IMR-90 (cell line): ENCODE measurements around the gene C1R. TPM values are rescaled to one million over a fixed set of nuclear protein-coding genes. Genes with fewer than 3 reads are reported as not detected.

ENCODE experiments used
- ATAC-seq: fragments of 200-7000 bp; cut with Tn5 transposase; 2 replicates; pipeline ENCODE4 v1.9.1; 2020; ENCODE audit warnings: low read depth, mild to moderate bottlenecking, moderate library complexity
- BruUV-seq: library from RNA; stranded (reverse); fragments of 400-500 nt; replicated peaks from 2 replicates; lab custom pipeline; 2021; lab: Mats Ljungman, UMichigan
- CTCF ChIA-PET: fragments of 300-600 bp; formaldehyde crosslinking; extraction: SDS; loops from one replicate; lab custom pipeline; 2021; ENCODE audit warnings: antibody characterized with exemption; lab: Yijun Ruan, JAX
- POLR2A ChIA-PET: fragments of 300-600 bp; sonication (Branson Sonifier 250); formaldehyde crosslinking; loops from one replicate; lab custom pipeline; 2022; ENCODE audit warnings: antibody characterized with exemption; ENCODE audit not compliant: unreplicated experiment; lab: Charles Lee
- DNase-seq: peaks from one replicate; pipeline ENCODE4 v3.0.0; 2013
- H2AFZ ChIP-seq: replicated peaks from 2 replicates; pipeline ENCODE3; 2013; ENCODE audit warnings: low read length, mild to moderate bottlenecking; ENCODE audit not compliant: poor library complexity
- H2AK5ac ChIP-seq: 2 replicates; pipeline ENCODE4 v1.6.1; 2013; ENCODE audit warnings: low read depth, low read length, inconsistent platforms
- H2AK9ac ChIP-seq: replicated peaks from 2 replicates; pipeline ENCODE3; 2013; ENCODE audit warnings: mild to moderate bottlenecking, low read depth, low read length, moderate library complexity; ENCODE audit not compliant: poor library complexity
- H2BK120ac ChIP-seq: 2 replicates; pipeline ENCODE4 v1.6.1; 2013; ENCODE audit warnings: low read depth, low read length, inconsistent platforms
- H2BK15ac ChIP-seq: 3 replicates; pipeline ENCODE4 v1.6.1; 2013; ENCODE audit warnings: low read depth, low read length, inconsistent platforms
- H2BK20ac ChIP-seq: 2 replicates; pipeline ENCODE4 v1.6.1; 2013; ENCODE audit warnings: low read depth, mild to moderate bottlenecking, inconsistent platforms, low read length, moderate library complexity
- H2BK5ac ChIP-seq: 2 replicates; pipeline ENCODE4 v1.6.1; 2013; ENCODE audit warnings: mild to moderate bottlenecking, low read depth, low read length, inconsistent platforms; ENCODE audit not compliant: poor library complexity, severe bottlenecking
- H3K14ac ChIP-seq: replicated peaks from 2 replicates; pipeline ENCODE4 v1.6.1; 2013; ENCODE audit warnings: low read depth, low read length, inconsistent platforms
- H3K18ac ChIP-seq: 2 replicates; pipeline ENCODE4 v1.6.1; 2013; ENCODE audit warnings: low read depth, low read length, control low read depth
- H3K23ac ChIP-seq: 2 replicates; pipeline ENCODE4 v1.6.1; 2013; ENCODE audit warnings: low read depth, low read length, inconsistent platforms
- H3K27ac ChIP-seq: 2 replicates; pipeline ENCODE4 v1.5.1; 2013; ENCODE audit warnings: mild to moderate bottlenecking, control low read depth, low read length; ENCODE audit not compliant: insufficient read depth
- H3K27me3 ChIP-seq: 2 replicates; pipeline ENCODE4 v1.6.1; 2013; ENCODE audit warnings: low read length; ENCODE audit not compliant: control insufficient read depth, insufficient read depth
- H3K36me3 ChIP-seq: 2 replicates; pipeline ENCODE4 v1.6.1; 2013; ENCODE audit warnings: low read length, mixed read lengths; ENCODE audit not compliant: control insufficient read depth, insufficient read depth
- H3K4ac ChIP-seq: 2 replicates; pipeline ENCODE4 v1.6.1; 2013; ENCODE audit warnings: low read depth, low read length, inconsistent platforms
- H3K4me1 ChIP-seq: 2 replicates; pipeline ENCODE4 v1.6.1; 2013; ENCODE audit warnings: low read length, mixed read lengths; ENCODE audit not compliant: control insufficient read depth, insufficient read depth
- H3K4me2 ChIP-seq: 2 replicates; pipeline ENCODE4 v1.6.1; 2013; ENCODE audit warnings: low read depth, mild to moderate bottlenecking, control low read depth, low read length, moderate library complexity
- H3K4me3 ChIP-seq: 2 replicates; pipeline ENCODE4 v1.5.1; 2013; ENCODE audit warnings: low read depth, mild to moderate bottlenecking, control low read depth, low read length, moderate library complexity; ENCODE audit not compliant: insufficient read depth
- H3K56ac ChIP-seq: 2 replicates; pipeline ENCODE4 v1.6.1; 2013; ENCODE audit warnings: low read length, inconsistent platforms; ENCODE audit not compliant: insufficient read depth; ENCODE audit errors: extremely low read depth
- H3K79me1 ChIP-seq, 2 experiments: 2 replicates each; pipeline ENCODE4 v1.6.1; 2013; ENCODE audit warnings: low read length in 2 of 2, inconsistent platforms in 1 of 2, low read depth in 1 of 2
- H3K9ac ChIP-seq: 2 replicates; pipeline ENCODE4 v1.6.1; 2013; ENCODE audit warnings: low read depth, low read length, control low read depth
- H3K9me1 ChIP-seq: 2 replicates; pipeline ENCODE4 v1.6.1; 2013; ENCODE audit warnings: low read length, inconsistent platforms; ENCODE audit not compliant: insufficient read depth
- H3K9me3 ChIP-seq: 2 replicates; pipeline ENCODE4 v1.6.1; 2013; ENCODE audit warnings: low read length; ENCODE audit not compliant: control insufficient read depth, insufficient read depth
- H4K20me1 ChIP-seq: 2 replicates; pipeline ENCODE4 v1.6.1; 2013; ENCODE audit warnings: low read length, inconsistent platforms; ENCODE audit not compliant: insufficient read depth
- H4K5ac ChIP-seq: 2 replicates; pipeline ENCODE4 v1.6.1; 2013; ENCODE audit warnings: mild to moderate bottlenecking, low read depth, low read length, control low read depth
- H4K8ac ChIP-seq, 2 experiments: 2 replicates each; pipeline ENCODE4 v1.6.1; 2013; ENCODE audit warnings: low read depth in 2 of 2, low read length in 2 of 2, control low read depth in 1 of 2, inconsistent platforms in 1 of 2
- H4K91ac ChIP-seq: 2 replicates; pipeline ENCODE4 v1.6.1; 2013; ENCODE audit warnings: low read depth, low read length, inconsistent platforms; ENCODE audit not compliant: insufficient read depth
- RFX5 ChIP-seq: IDR thresholded peaks from 2 replicates; pipeline ENCODE4 v1.8.0; 2012; ENCODE audit warnings: low read depth, mild to moderate bottlenecking, low read length, moderate library complexity
- SMC3 ChIP-seq: fragments of 150-350 bp; IDR thresholded peaks from 2 replicates; pipeline ENCODE4 v1.6.1; 2016; ENCODE audit warnings: low read depth, mild to moderate bottlenecking, antibody characterized with exemption, low read length, moderate library complexity
- WGBS, 2 experiments: methylation state at CpG; one replicate each; pipeline versions ENCODE4 v1.1.5 to v1.1.7; 2013; ENCODE audit warnings: missing lambda C conversion rate in 2 of 2; ENCODE audit not compliant: insufficient read length in 1 of 2; ENCODE audit errors: extremely low coverage in 2 of 2; 5-methylcytosine and 5-hydroxymethylcytosine counted together
- dilution Hi-C: fragments of 300-500 bp; cut with HindIII; formaldehyde crosslinking; loops from one replicate; pipeline ENCODE4 v1.14.3; 2018; ENCODE audit warnings: low sequenced_read_pairs; ENCODE audit not compliant: unreplicated experiment
- in situ Hi-C: fragments of 300-500 bp; cut with MboI; formaldehyde crosslinking; loops from 3 replicates; pipeline ENCODE4 v1.14.3; 2019; ENCODE audit warnings: low sequenced_read_pairs, inconsistent platforms, mixed read lengths
- intact Hi-C: fragments of 100-400 bp; cut with micrococcal nuclease; formaldehyde crosslinking; loops from 2 replicates; pipeline ENCODE4 v1.10.0; 2022
- polyA plus RNA-seq, 3 experiments: library from polyadenylated mRNA; depleted of rRNA; stranded (reverse); fragments of >200 nt; gene quantifications; 2 replicates each; pipeline ENCODE4 v1.2.3, GENCODE V29; 2012; ENCODE audit warnings: low replicate concordance in 1 of 3
- total RNA-seq: library from RNA; depleted of rRNA; stranded (reverse); fragments of >200 nt; gene quantifications from 2 replicates; pipeline ENCODE4 v1.2.3, GENCODE V29; 2012

C1R gene
- total and polyA plus RNA-seq, 2 of the 4 experiments (the other 2 are of a cell fraction), result 38.4 to 165 TPM

GRCh38 chr12:7092986-7093460 lies 778 bp upstream of the C1R start:
- DNase-seq (no peak), ATAC-seq (no peak)
- peak overlapping the region; percentile 73; the same call in 1 of the 2 replicates for H3K23ac ChIP-seq
- no TSS peak for BruUV-seq
- peaks cover 13 to 28% of the 10 kb centered on the region in 2 experiments; a peak in 3 of 4 replicates for H3K79me1 ChIP-seq
- no peaks in the 10 kb centered on the region for H4K20me1 ChIP-seq
- ChIA-PET CTCF (interaction anchor here (0.6 to 1.9 kb wide), 4 partner anchors 15 to 148 kb away, joined by 3 to 5 read pairs (median 4); partner anchors contain the start of gene C1S), POLR2A (no interaction called here)
- intact Hi-C loops, result loop anchor here (1.0 kb wide), 5 partner anchors 14 to 149 kb away; partner anchors contain the start of genes C12orf57, C1S and LPCAT3
- dilution Hi-C loops, result no loop called here
- peak overlapping the region; percentile 60 to 97; a peak in 3 of 4 replicates for H4K8ac ChIP-seq
- H4K5ac ChIP-seq, result peak overlapping the region; percentile 91
- peak overlapping the region; percentile 95 for H2BK20ac ChIP-seq
- peak overlapping the region; percentile 89 for H4K91ac ChIP-seq
- peak overlapping the region; percentile 92 for H2AFZ ChIP-seq
- peaks cover 26% of the 10 kb centered on the region for H3K4me1 ChIP-seq
- peak overlapping the region; percentile 65 for H2AK9ac ChIP-seq
- peak overlapping the region; percentile 7 for H2BK5ac ChIP-seq
- WGBS, 2 experiments, result no CpG with 5 or more reads among the region's 8 CpGs
- no peak overlapping the region for H3K4me2 ChIP-seq
- H3K9ac ChIP-seq, result peak overlapping the region; percentile 60; the same call in 1 of the 2 replicates
- H2AK5ac ChIP-seq, result peak overlapping the region; percentile 57
- H3K9me1 ChIP-seq, result peaks cover 21% of the 10 kb centered on the region
- no peak overlapping the region for H3K4me3 ChIP-seq
- H3K4ac ChIP-seq, result peak overlapping the region; percentile 88
- in situ Hi-C loops, result no loop called here
- no peak for TF ChIP-seq SMC3
- TF ChIP-seq RFX5, result no peak
- H3K9me3 ChIP-seq, result no peaks in the 10 kb centered on the region
- no peaks in the 10 kb centered on the region for H3K27me3 ChIP-seq
- H3K18ac ChIP-seq, result peak overlapping the region; percentile 56; the same call in 1 of the 2 replicates
- H3K27ac ChIP-seq, result peak overlapping the region; percentile 71
- H2BK15ac ChIP-seq, result peak overlapping the region; percentile 81; the same call in 2 of the 3 replicates
- peak overlapping the region; percentile 93 for H2BK120ac ChIP-seq
- peak overlapping the region; percentile 87 for H3K14ac ChIP-seq
- no peak overlapping the region for H3K56ac ChIP-seq
- peaks cover 25% of the 10 kb centered on the region; the same call in 1 of the 2 replicates for H3K36me3 ChIP-seq
